Subcutaneous adipose tissue (tissue), 4 donors: ENCODE data around the gene TNFSF10. TPM values are rescaled to one million over a fixed set of nuclear protein-coding genes. Genes with fewer than 3 reads are reported as not detected.

Experiments
- total RNA-seq, 4 donors: library from RNA; depleted of rRNA; stranded (reverse); fragments of >200 nt; gene quantifications; one replicate each; pipeline ENCODE4 v1.1.0, GENCODE V29; 2016
- TF ChIP-seq, protein P1 (sequence below): fragments of 450-650 bp; IDR thresholded peaks from one replicate; pipeline ENCODE4 v1.5.1; 2016; ENCODE audit warnings: low read depth, mild to moderate bottlenecking, control low read depth, antibody characterized with exemption, moderate library complexity

Gene TNFSF10
- 100 to 1,000 TPM in 1 of 4 donors, 10 to 100 TPM in 3; 25.8 to 123 (median 36.9) TPM for total RNA-seq

DNA sequence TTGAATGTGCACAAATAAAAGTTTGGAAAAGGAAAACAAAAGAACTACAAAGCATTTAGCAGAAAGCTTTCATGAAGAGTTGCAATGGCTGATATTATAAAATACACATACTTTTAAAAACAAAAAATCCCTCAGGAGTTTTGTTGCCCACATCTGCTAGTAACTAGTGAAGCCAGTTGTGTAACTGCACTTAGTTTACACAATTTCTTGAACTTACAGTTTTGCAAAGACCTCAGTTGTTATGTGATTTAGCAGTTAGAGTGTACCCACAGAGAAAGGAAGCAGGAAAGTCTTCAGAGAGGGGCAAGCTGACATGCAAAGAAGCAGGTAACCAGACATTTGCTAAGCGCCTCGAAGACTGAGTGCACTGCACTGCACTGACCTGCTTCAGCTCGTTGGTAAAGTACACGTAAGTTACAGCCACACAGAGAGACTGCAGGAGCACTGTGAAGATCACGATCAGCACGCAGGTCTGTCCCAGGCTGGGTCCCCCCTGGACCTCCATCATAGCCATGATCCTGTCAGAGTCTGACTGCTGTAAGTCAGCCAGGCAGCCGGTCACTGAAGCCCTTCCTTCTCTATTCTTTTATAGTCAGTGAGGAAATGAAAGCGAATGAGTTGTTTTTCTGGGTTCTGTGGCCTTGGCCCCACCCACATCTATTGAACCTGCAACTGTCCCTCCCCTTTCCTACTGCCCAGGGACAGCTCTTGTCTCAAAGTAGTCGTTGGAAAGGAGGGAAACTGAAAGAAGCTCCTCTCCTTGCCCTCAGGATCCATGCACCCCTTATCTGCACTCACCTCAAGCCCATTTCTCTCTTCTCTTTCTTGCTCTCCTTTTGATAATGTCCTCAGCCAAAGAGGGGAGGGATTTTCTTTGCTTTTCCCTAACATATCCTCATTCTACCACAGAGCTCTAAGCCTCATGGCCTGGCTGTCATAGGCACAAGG, at the start of gene TNFSF10:
Gene TNFSF10, minus strand, starts transcription at position 560 of the 948 bp plus-strand sequence. Its CDS starts 46 bp downstream, at position 514.
- TF ChIP-seq, protein P1, sequence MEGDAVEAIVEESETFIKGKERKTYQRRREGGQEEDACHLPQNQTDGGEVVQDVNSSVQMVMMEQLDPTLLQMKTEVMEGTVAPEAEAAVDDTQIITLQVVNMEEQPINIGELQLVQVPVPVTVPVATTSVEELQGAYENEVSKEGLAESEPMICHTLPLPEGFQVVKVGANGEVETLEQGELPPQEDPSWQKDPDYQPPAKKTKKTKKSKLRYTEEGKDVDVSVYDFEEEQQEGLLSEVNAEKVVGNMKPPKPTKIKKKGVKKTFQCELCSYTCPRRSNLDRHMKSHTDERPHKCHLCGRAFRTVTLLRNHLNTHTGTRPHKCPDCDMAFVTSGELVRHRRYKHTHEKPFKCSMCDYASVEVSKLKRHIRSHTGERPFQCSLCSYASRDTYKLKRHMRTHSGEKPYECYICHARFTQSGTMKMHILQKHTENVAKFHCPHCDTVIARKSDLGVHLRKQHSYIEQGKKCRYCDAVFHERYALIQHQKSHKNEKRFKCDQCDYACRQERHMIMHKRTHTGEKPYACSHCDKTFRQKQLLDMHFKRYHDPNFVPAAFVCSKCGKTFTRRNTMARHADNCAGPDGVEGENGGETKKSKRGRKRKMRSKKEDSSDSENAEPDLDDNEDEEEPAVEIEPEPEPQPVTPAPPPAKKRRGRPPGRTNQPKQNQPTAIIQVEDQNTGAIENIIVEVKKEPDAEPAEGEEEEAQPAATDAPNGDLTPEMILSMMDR = no peak

- TF ChIP-seq, protein P1 = no peak
Measured at GRCh38 chr3:172569128-172570008, 46.1 kb upstream of the TNFSF10 start.

DNA sequence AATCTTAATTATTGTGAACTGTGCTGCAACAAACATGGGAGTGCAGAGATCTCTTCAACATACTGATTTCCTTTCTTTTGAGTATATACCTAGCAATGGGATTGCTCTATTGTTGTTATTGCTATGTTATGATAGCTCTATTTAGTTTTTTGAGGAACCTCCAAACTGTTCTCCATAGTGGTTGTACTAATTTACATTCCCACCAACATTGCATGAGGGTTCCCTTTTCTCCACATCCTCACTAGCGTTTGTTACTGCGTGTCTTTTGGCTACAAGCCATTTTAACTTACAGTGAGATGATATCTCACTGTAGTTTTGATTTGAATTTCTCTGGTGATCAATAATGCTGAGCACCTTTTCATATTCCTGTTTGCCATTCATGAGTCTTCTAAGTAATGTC, 45.5 kb upstream of the TNFSF10 start:
- TF ChIP-seq, protein P1 = no peak

DNA sequence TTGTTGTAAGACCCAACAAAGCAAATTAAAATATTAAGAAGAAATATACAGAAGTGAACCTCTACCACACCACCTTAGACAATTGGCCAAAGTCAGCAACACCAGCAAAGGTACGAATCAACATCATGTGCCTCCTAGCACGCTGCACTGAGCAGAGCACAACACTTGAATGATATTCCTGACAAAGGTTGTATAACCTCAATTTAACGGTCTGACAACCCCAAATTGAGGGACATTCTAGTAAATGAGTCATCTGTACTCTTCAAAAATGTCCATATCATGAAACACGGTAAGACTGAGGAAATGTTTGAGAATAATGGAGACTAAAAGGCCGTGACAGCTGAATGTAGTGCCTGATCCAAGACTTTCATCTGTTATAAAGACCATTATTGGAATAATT, 41.3 kb upstream of the TNFSF10 start:
- TF ChIP-seq, protein P1 = no peak

GRCh38 chr3:172562871-172563865, 39.9 kb upstream of the TNFSF10 start:
- TF ChIP-seq, protein P1 = no peak

DNA sequence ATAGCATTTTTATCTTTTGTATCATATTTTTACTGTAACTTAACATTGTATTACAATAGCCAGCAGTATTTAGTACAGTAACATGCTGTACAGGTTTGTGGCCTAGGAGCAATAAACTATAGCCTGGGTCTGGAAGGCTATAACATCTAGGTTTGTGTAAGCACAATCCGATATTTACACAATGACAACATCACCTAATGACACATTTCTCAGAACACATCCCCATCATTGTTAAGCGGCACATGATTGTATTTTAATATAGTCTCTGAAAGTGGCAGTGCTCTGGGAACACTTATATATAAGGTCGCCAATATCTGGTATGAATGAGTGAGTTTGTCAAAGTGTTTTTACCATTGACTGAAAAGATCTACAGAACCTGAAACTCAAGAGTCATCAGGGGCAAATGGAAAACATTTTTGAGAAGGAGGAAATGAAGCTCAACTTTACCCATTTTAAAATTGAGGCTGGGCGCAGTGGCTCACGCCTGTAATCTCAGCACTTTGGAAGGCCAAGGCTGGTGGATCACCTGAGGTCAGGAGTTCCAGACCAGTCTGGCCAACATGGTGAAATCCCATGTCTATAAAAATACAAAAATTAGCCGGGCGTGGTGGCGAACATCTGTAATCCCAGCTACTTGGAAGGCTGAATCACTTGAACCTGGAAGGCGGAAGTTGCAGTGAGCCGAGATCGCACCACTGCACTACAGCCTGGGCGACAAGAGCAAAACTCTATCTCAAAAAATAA, 38.8 kb upstream of the TNFSF10 start:
- TF ChIP-seq, protein P1 = no peak
